K562 (cell line): ENCODE data around the gene CEP192. TPM values are rescaled to one million over a fixed set of nuclear protein-coding genes. Genes with fewer than 3 reads are reported as not detected.
"Not testable (repeated sequence)": the region's sequence is repeated elsewhere in the genome, so short reads cannot be mapped to it uniquely, and the experiment has no call there.

ENCODE experiments used
- ATAC-seq: fragments of 200-7000 bp; cut with Tn5 transposase; 3 replicates; pipeline ENCODE4 v1.9.1; 2020; ENCODE audit warnings: moderate library complexity
- BruUV-seq: library from RNA; stranded (reverse); fragments of 400-500 nt; replicated peaks from 2 replicates; lab custom pipeline; 2021; lab: Mats Ljungman, UMichigan
- CTCF ChIA-PET: fragments of 300-600 bp; formaldehyde crosslinking; extraction: SDS; loops from one replicate; lab custom pipeline; 2021; ENCODE audit warnings: low intra/inter-chr PET ratio; lab: Yijun Ruan, JAX
- POLR2A ChIA-PET: fragments of 300-600, 350-650 bp; sonication (Branson Sonifier 250); formaldehyde crosslinking; extraction: SDS; loops from one replicate; lab custom pipeline; 2021; ENCODE audit warnings: antibody characterized with exemption, inconsistent platforms; lab: Yijun Ruan, JAX
- DNase-seq, 4 experiments: peaks; one replicate each; pipeline versions ENCODE4 v3.0.0 to v3.0.0-alpha.2; 2011 to 2018; ENCODE audit warnings: low spot score in 3 of 4, mixed read lengths in 3 of 4; ENCODE audit errors: extremely low read depth in 1 of 4
- FAIRE-seq: peaks from 2 replicates; lab custom pipeline; 2011; peaks lifted over from hg19 to GRCh38; lab: Jason Lieb, UNC
- H2AFZ ChIP-seq: 2 replicates; pipeline ENCODE4 v1.6.0; 2011; ENCODE audit warnings: low read depth, low read length, control low read depth, inconsistent platforms
- H3K27ac ChIP-seq: fragments of 200-600 bp; 3 replicates; pipeline ENCODE4 v1.8.0; 2011; ENCODE audit warnings: low read depth, mild to moderate bottlenecking, control low read depth, inconsistent platforms, low read length, moderate library complexity, mixed read lengths; ENCODE audit errors: extremely low read depth
- H3K27me3 ChIP-seq, 2 experiments: fragments of 300-600 bp in 1 of 2; 2 replicates in 1 of 2; 3 replicates in 1 of 2; pipeline versions ENCODE4 v1.6.0 to v1.8.0; 2011; ENCODE audit warnings: inconsistent platforms in 2 of 2, low read length in 2 of 2, mild to moderate bottlenecking in 1 of 2, mixed read lengths in 1 of 2, moderate library complexity in 1 of 2; ENCODE audit not compliant: control insufficient read depth in 2 of 2, insufficient read depth in 2 of 2
- H3K36me3 ChIP-seq: fragments of 300-600 bp; 3 replicates; pipeline ENCODE4 v1.8.0; 2011; ENCODE audit warnings: mild to moderate bottlenecking, low read length, inconsistent platforms; ENCODE audit not compliant: control insufficient read depth, insufficient read depth
- H3K4me1 ChIP-seq, 2 experiments: fragments of 200-600 bp in 1 of 2; replicated peaks in 1 of 2; 2 replicates in 1 of 2; 3 replicates in 1 of 2; pipeline versions ENCODE4 v1.5.1 to v1.8.0; 2011; ENCODE audit warnings: inconsistent platforms in 2 of 2, low read length in 2 of 2, mild to moderate bottlenecking in 1 of 2, mixed read lengths in 1 of 2, moderate library complexity in 1 of 2; ENCODE audit not compliant: control insufficient read depth in 2 of 2, insufficient read depth in 2 of 2
- H3K4me2 ChIP-seq: 2 replicates; pipeline ENCODE4 v1.6.1; 2011; ENCODE audit warnings: low read length, control low read depth, inconsistent platforms, mixed read lengths; ENCODE audit not compliant: insufficient read depth
- H3K4me3 ChIP-seq: fragments of 200-600 bp; sonication (generic), shearing (Covaris generic); 2 replicates; pipeline ENCODE4 v1.5.1; 2016; ENCODE audit warnings: control low read depth, inconsistent platforms
- H3K79me2 ChIP-seq: fragments of 200-600 bp; 3 replicates; pipeline ENCODE4 v1.8.0; 2011; ENCODE audit warnings: low read length, inconsistent platforms; ENCODE audit not compliant: control insufficient read depth, insufficient read depth
- H3K9ac ChIP-seq, 2 experiments: 2 replicates each; pipeline versions ENCODE4 v1.6.0 to v1.6.1; 2011; ENCODE audit warnings: low read depth in 2 of 2, low read length in 2 of 2, control low read depth in 1 of 2, inconsistent platforms in 1 of 2, mild to moderate bottlenecking in 1 of 2, mixed read lengths in 1 of 2; ENCODE audit not compliant: insufficient read depth in 1 of 2
- H3K9me1 ChIP-seq: one replicate; pipeline ENCODE4 v1.6.0; 2011; ENCODE audit warnings: inconsistent platforms, mild to moderate bottlenecking, low read length, moderate library complexity; ENCODE audit not compliant: control insufficient read depth, insufficient read depth
- H3K9me3 ChIP-seq: replicated peaks from 2 replicates; pipeline ENCODE4 v1.5.1; 2011; ENCODE audit warnings: low read depth, low read length, inconsistent platforms; ENCODE audit not compliant: control insufficient read depth, insufficient read depth
- H4K20me1 ChIP-seq: replicated peaks from 2 replicates; pipeline ENCODE4 v1.6.1; 2011; ENCODE audit warnings: low read length, inconsistent platforms, mixed read lengths; ENCODE audit not compliant: control insufficient read depth, insufficient read depth
- ARID1B ChIP-seq: fragments of 450-650 bp; IDR thresholded peaks from 2 replicates; pipeline ENCODE4 v1.6.1; 2016; ENCODE audit warnings: antibody characterized with exemption, mild to moderate bottlenecking, inconsistent platforms
- CBFA2T2 ChIP-seq: fragments of 450-650 bp; conservative IDR thresholded peaks from 2 replicates; pipeline ENCODE4 v1.6.1; 2017; ENCODE audit warnings: mild to moderate bottlenecking
- CBFA2T3 ChIP-seq: fragments of 450-650 bp; IDR thresholded peaks from 2 replicates; pipeline ENCODE4 v1.6.1; 2017
- GATA2 ChIP-seq: sonication (generic); formaldehyde crosslinking; IDR thresholded peaks from 2 replicates; pipeline ENCODE4 v1.4.0; 2020; ENCODE audit warnings: mild to moderate bottlenecking, missing genetic modification reagents
- HMBOX1 ChIP-seq: sonication (generic); IDR thresholded peaks from 2 replicates; pipeline ENCODE4 v1.6.1; 2016
- KDM1A ChIP-seq, 2 experiments: fragments of 450-650 bp; IDR thresholded peaks; 2 replicates each; pipeline ENCODE4 v1.6.1; 2016; ENCODE audit warnings: mild to moderate bottlenecking in 2 of 2
- MTA2 ChIP-seq: fragments of 450-650 bp; IDR thresholded peaks from 2 replicates; pipeline ENCODE4 v1.6.1; 2016; ENCODE audit warnings: low read depth
- NCOR1 ChIP-seq: fragments of 450-650 bp; IDR thresholded peaks from 2 replicates; pipeline ENCODE4 v1.6.1; 2016; ENCODE audit warnings: mild to moderate bottlenecking, moderate library complexity
- SMARCA4 ChIP-seq: fragments of 450-650 bp; IDR thresholded peaks from 2 replicates; pipeline ENCODE4 v1.6.1; 2016
- SMARCE1 ChIP-seq: fragments of 450-650 bp; IDR thresholded peaks from 2 replicates; pipeline ENCODE4 v1.7.1; 2016; ENCODE audit warnings: mild to moderate bottlenecking
- SOX6 ChIP-seq: fragments of 450-650 bp; IDR thresholded peaks from 2 replicates; pipeline ENCODE4 v1.6.1; 2014; ENCODE audit warnings: mild to moderate bottlenecking
- STAT5A ChIP-seq: IDR thresholded peaks from 2 replicates; pipeline ENCODE4 v1.6.1; 2012; ENCODE audit warnings: low read length, inconsistent platforms, borderline replicate concordance
- TAL1 ChIP-seq: fragments of 450-650 bp; IDR thresholded peaks from 2 replicates; pipeline ENCODE4 v1.6.1; 2016; ENCODE audit warnings: mild to moderate bottlenecking
- TCF3 ChIP-seq: sonication (generic); formaldehyde crosslinking; IDR thresholded peaks from 2 replicates; pipeline ENCODE4 v1.4.0; 2020; ENCODE audit warnings: mild to moderate bottlenecking, missing genetic modification reagents
- TEAD4 ChIP-seq, 2 experiments: sonication (generic) in 1 of 2; formaldehyde crosslinking in 1 of 2; IDR thresholded peaks; 2 replicates each; pipeline versions ENCODE4 v1.6.1 to v1.8.0; 2012 to 2022; ENCODE audit warnings: borderline replicate concordance in 1 of 2, inconsistent platforms in 1 of 2, low read length in 1 of 2, mild to moderate bottlenecking in 1 of 2, missing genetic modification reagents in 1 of 2
- WGBS: fragments of 100-300 bp; shearing (Covaris generic); methylation state at CpG from one replicate; pipeline ENCODE4 v1.1.6; 2016; ENCODE audit warnings: low coverage, mixed read lengths; ENCODE audit not compliant: insufficient coverage; ENCODE audit errors: missing lambda C conversion rate; 5-methylcytosine and 5-hydroxymethylcytosine counted together
- in situ Hi-C: fragments of 300-500 bp; cut with MboI; formaldehyde crosslinking; loops from 4 replicates; pipeline ENCODE4 v1.15.0; 2018; ENCODE audit warnings: inconsistent platforms, mixed read lengths
- intact Hi-C: fragments of 100-400 bp; cut with micrococcal nuclease; formaldehyde crosslinking; loops from 2 replicates; pipeline ENCODE4 v1.14.2; 2022
- polyA plus RNA-seq, 8 experiments: library from polyadenylated mRNA; depleted of rRNA in 4 of 8; stranded (reverse) in 5 of 8; unstranded in 3 of 8; fragments of >200 nt; fragmentation: Nextera tagmentation in 2 of 8; fragmentation: Illumina TruSeq in 1 of 8; extraction: Ambion mirVana in 2 of 8; extraction: Trizol in 1 of 8; gene quantifications; 2 replicates each; pipeline versions ENCODE4 v1.2.1 to v1.2.3, GENCODE V29; 2011 to 2014; ENCODE audit warnings: inconsistent platforms in 1 of 8, missing spikeins in 1 of 8
- total RNA-seq, 7 experiments: library from RNA; depleted of rRNA in 6 of 7; stranded (reverse); fragments of >200 nt in 6 of 7; fragmentation: Illumina TruSeq in 2 of 7; extraction: Trizol in 2 of 7; gene quantifications; 2 replicates each; pipeline versions ENCODE4 v1.2.1 to v1.2.3, GENCODE V29; 2011 to 2021; ENCODE audit warnings: low replicate concordance in 1 of 7

CEP192 gene
- total and polyA plus RNA-seq, 9 of the 15 experiments (the other 6 are each of a cell fraction or from before 2014, with no cell fraction given) = 14.4 to 54.4 (median 35.8) TPM

- Histone ChIP-seq H3K4me1 (peaks cover 27 to 31% of the 10 kb centered on the region in 2 experiments), H3K27ac (peak overlapping the region; percentile 65; the same call in 1 of the 3 replicates), H3K9ac (peak overlapping the region in 1 of 2 experiments; percentile 19; a peak in 1 of 4 replicates), H3K4me3 (peak overlapping the region; percentile 4; the same call in 1 of the 2 replicates), H3K9me3 (peaks cover 14% of the 10 kb centered on the region; the same call in 1 of the 2 replicates), H3K4me2 (peak overlapping the region; percentile 78), H3K79me2 (peaks cover 91% of the 10 kb centered on the region), H3K36me3 (peaks cover 69% of the 10 kb centered on the region), H4K20me1 (peaks cover 27% of the 10 kb centered on the region)
- FAIRE-seq (peak; percentile 82), ATAC-seq (peak; percentile 48)
- in situ Hi-C loops; CTCF ChIA-PET; BruUV-seq; H3K9me1 ChIP-seq; H3K27me3 ChIP-seq; DNase-seq; H2AFZ ChIP-seq; TF ChIP-seq TEAD4 (CRISPR knock-in tag; IDR thresholded peaks at IDR 0.05; ENCODE audit: borderline replicate concordance): not testable (repeated sequence)
- peak; percentile 56 for TF ChIP-seq CBFA2T2
- 0 out of 2 replicates have a peak, but pooled peaks have one; percentile 32 for TF ChIP-seq SOX6
- TF ChIP-seq TEAD4 (IDR thresholded peaks at IDR 0.05; ENCODE audit: low read length) = peak; percentile 63
- TF ChIP-seq KDM1A (IDR thresholded peaks at IDR 0.05) = peak in 1 of 2 experiments; percentile 17; a peak in 2 of 4 replicates
- TF ChIP-seq ARID1B = peak; percentile 68
- peak; percentile 55 for TF ChIP-seq SMARCA4
- 0 out of 2 replicates have a peak, but pooled peaks have one; percentile 13 for TF ChIP-seq SMARCE1
- peak; percentile 69 for TF ChIP-seq TCF3 (CRISPR knock-in tag)
- peak; percentile 48; the same call in 1 of the 2 replicates for TF ChIP-seq TAL1
- peak; percentile 76 for TF ChIP-seq CBFA2T3
- peak; percentile 23; the same call in 1 of the 2 replicates for TF ChIP-seq MTA2
- TF ChIP-seq STAT5A = peak; percentile 9; the same call in 1 of the 2 replicates
- peak; percentile 62; the same call in 1 of the 2 replicates for TF ChIP-seq NCOR1
- 0 out of 2 replicates have a peak, but pooled peaks have one; percentile 51 for TF ChIP-seq HMBOX1
- 0 out of 2 replicates have a peak, but pooled peaks have one; percentile 37 for TF ChIP-seq GATA2 (CRISPR knock-in tag)
- POLR2A ChIA-PET = interaction anchor here (1.2 to 1.6 kb wide), 2 partner anchors 8 to 67 kb away, joined by 3 to 5 read pairs; no protein-coding TSS in a partner anchor
- intact Hi-C loops = loop anchor here (10.0 kb wide), 1 partner anchor 113 kb away; the partner anchor contains the start of gene PTPN2
- 0% methylated on average over 2 of the region's 2 CpGs for WGBS
These were observed 6.2 kb downstream of the CEP192 start for GRCh38 chr18:12997330-12997729.
